RWPE1 (cell line): Measurements from ENCODE around the gene TTC21B.

Experiments used
- CTCF ChIA-PET: fragments of 350-600 bp; sonication (Branson Sonifier 250); formaldehyde crosslinking; extraction: SDS; loops from one replicate; lab custom pipeline; 2021; lab: Yijun Ruan, JAX
- POLR2A ChIA-PET: fragments of 400-600 bp; formaldehyde crosslinking; extraction: SDS; loops from one replicate; lab custom pipeline; 2020; ENCODE audit warnings: antibody characterized with exemption; ENCODE audit not compliant: low non-redundant PET; lab: Yijun Ruan, JAX
- DNase-seq: peaks from one replicate; pipeline ENCODE4 v3.0.0; 2012; ENCODE audit warnings: low spot score
- H3K27ac ChIP-seq: fragments of 450-650 bp; 2 replicates; pipeline ENCODE4 v1.5.1; 2017
- TF ChIP-seq, protein P1 (sequence below): fragments of 450-650 bp; conservative IDR thresholded peaks from 2 replicates; pipeline ENCODE4 v1.5.1; 2017; ENCODE audit warnings: low read depth, mild to moderate bottlenecking

Gene TTC21B

DNA sequence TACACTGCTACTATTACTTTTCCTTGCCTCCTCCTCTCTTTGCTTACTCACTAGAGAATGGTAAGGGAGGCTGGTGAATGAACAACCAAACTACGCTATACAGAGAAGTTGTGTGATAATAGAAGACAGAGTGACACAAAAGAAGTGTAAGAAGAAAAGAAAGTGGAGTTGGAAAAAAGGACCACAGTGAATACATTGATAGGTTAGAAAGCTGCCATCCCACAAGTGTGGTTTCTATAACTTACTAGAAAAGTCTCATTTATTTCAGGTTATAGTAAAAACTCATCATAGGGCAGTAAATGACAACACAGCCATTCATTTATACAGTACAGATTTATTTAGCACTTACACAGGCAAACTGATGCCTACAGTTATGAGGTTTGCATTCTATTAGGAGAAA, 77.3 kb downstream of the TTC21B start:
- ChIA-PET POLR2A (no interaction called here), CTCF (no interaction called here)
- TF ChIP-seq, protein P1, sequence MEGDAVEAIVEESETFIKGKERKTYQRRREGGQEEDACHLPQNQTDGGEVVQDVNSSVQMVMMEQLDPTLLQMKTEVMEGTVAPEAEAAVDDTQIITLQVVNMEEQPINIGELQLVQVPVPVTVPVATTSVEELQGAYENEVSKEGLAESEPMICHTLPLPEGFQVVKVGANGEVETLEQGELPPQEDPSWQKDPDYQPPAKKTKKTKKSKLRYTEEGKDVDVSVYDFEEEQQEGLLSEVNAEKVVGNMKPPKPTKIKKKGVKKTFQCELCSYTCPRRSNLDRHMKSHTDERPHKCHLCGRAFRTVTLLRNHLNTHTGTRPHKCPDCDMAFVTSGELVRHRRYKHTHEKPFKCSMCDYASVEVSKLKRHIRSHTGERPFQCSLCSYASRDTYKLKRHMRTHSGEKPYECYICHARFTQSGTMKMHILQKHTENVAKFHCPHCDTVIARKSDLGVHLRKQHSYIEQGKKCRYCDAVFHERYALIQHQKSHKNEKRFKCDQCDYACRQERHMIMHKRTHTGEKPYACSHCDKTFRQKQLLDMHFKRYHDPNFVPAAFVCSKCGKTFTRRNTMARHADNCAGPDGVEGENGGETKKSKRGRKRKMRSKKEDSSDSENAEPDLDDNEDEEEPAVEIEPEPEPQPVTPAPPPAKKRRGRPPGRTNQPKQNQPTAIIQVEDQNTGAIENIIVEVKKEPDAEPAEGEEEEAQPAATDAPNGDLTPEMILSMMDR, result no peak
- DNase-seq, result no peak
- H3K27ac ChIP-seq, result no peak overlapping the region

DNA sequence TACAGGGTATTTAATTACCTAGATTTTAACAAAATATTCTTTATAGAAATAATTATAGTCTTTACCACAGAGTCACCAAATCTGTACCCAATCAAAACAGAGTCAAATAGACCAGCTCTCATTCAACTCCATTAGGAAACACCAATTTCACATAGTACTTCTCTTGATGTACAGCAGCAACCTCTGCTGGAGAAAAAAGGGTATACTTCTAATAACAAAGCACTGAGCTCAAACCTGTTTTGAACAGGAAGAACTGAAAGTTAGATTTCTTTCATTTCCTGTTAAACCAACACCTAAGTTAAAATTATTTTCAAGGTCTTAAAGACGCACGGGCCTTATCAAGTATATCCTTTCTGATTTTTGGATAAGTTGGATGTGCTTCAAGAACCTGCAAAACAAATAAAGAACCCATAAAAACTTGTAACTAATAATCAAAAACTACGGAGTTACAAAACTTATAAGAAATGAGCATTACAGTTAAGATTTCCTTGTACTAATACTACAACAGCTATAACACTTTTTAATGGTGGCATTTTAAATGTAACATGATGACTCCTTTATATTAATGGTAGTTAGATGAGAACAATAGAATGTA, 79.0 kb downstream of the TTC21B start:
- DNase-seq, result peak; percentile 52
- H3K27ac ChIP-seq, result no peak overlapping the region
- TF ChIP-seq, protein P1, result peak; percentile 72
- POLR2A ChIA-PET, result no interaction called here
- CTCF ChIA-PET, result interaction anchor here (0.6 to 1.1 kb wide), 11 partner anchors 35 to 1708 kb away, joined by 3 to 9 read pairs (median 3); no protein-coding TSS in a partner anchor

DNA sequence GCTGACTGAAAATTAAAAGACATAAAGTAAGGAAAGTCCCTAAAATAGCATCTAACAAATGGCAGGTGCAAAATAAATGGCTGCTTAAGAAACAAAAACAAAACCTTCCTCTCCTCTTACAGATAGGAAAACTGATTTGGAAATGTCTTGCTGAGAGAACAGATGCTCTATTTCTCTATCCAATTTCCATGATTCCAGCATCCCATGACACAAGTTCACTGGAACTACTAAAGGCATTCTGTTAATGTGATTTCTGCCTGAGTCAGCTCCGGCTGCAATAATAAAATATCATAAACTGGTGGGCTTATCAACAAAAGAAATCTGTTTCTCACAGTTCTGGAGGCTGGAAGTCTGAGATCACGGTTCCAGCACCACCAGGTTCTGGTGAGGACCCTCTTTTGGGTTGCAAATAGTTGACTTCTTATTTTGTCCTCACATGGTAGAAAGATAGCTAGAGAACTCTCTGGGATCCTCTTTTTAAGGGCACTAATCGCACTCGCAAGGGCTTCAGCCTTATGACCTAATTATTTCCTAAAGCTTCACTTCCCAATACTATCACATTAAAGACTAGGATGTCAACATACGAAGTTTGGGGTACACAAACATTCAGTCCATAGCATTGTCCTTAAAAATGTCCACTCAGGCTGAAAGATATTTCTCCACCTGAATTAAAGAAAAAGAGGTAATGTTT, 81.3 kb downstream of the TTC21B start:
- DNase-seq, result no peak
- CTCF ChIA-PET, result interaction anchor here (0.6 to 1.4 kb wide), 2 partner anchors 81 to 176 kb away, joined by 3 read pairs; partner anchors contain the start of gene TTC21B
- POLR2A ChIA-PET, result no interaction called here
- H3K27ac ChIP-seq, result no peak overlapping the region
- TF ChIP-seq, protein P1, result no peak

DNA sequence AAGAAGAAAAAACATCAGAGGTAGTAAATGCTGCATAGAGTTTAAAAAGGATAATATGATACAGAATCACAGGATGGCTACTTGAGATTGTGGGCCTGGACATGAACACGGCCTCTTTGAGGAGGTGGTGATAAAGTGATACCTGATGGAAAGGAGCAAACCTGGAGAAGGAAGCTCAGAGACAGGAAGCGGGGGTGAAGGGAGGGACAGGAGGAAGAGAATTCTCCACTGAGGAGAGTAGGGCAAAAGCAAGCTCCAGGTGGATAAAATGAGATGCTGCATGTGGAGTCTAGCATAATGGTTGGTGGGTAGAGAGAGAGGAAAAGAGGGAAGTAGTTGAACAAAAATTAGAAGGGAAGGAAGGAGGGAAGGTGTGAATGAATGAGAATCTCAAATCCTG, 82.6 kb downstream of the TTC21B start:
- CTCF ChIA-PET, result interaction anchor here (0.6 to 1.4 kb wide), 2 partner anchors 24 to 82 kb away, joined by 3 to 4 read pairs; partner anchors contain the start of gene TTC21B
- DNase-seq, result no peak
- POLR2A ChIA-PET, result no interaction called here
- no peak overlapping the region for H3K27ac ChIP-seq
- TF ChIP-seq, protein P1, result no peak

DNA sequence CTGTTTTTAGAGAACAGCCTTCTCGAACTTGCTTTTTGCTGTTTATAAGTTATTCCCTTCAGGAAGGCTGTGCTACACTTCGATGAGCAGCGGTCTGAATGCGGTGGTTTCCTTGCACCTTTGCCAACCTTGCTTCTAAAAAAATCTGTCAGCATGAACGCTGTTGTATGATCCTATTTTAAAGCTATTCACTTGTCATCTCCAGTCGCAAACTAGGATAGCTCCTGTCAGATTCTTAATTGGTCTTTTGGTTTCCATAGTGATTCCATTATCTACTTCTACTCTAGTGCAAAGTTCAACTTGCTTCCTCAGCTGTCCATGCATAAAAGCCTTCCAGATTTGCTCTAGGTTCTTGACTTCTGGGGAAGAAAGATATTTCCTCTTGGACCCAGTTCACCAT, 83.2 kb downstream of the TTC21B start:
- no peak overlapping the region for H3K27ac ChIP-seq
- no peak for DNase-seq
- ChIA-PET CTCF (no interaction called here), POLR2A (no interaction called here)
- TF ChIP-seq, protein P1, result no peak

DNA sequence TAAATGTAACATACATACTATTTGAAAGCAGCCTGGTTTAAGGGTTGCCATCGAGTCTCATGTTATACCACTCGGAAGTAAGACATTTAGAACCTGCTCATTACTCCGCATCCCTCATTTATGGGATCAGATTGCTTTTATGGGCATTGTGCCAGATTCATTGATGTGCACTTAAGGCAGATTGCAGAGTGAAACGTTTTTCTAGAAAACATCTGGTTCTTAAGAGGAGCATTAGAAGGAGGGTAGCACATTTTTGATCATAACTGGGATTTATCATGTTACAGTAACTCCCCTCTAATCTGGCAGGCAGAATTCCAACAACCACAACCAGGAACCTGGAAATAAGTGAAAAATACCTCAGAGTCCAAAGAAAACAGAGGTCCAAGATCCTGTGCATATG, 85.4 kb downstream of the TTC21B start:
- TF ChIP-seq, protein P1, result no peak
- DNase-seq, result no peak
- POLR2A ChIA-PET, result no interaction called here
- CTCF ChIA-PET, result interaction anchor here (0.7 kb wide), 1 partner anchor 205 kb away, joined by 3 read pairs; no protein-coding TSS in a partner anchor
- no peak overlapping the region for H3K27ac ChIP-seq
